Measurements from ENCODE around the gene ARHGAP6. TPM values are rescaled to one million over a fixed set of nuclear protein-coding genes. Genes with fewer than 3 reads are reported as not detected.

ARHGAP6 gene
- total RNA-seq, 4 donors from 2014 or later = 2.7 to 9.1 (median 4.3) TPM

- no peak for TF ChIP-seq CTCF (IDR thresholded peaks at IDR 0.05)
- TF ChIP-seq POLR2A (IDR thresholded peaks at IDR 0.05) = no peak
- intact Hi-C loops (cut with DNase I; ENCODE audit: low total_unique reads) = loop anchor here (2.0 to 10.0 kb wide), 2 partner anchors 387 to 631 kb away; no protein-coding TSS in a partner anchor
- WGBS, 2 donors = 25 to 26% methylated on average over 20 of the region's 20 CpGs
- no peak overlapping the region for H3K4me3 ChIP-seq (ENCODE audit: low read depth, poor library complexity, severe bottlenecking)
- DNase-seq (ENCODE audit: low spot score in 2 of 2) = peak in 1 of 2 donors; percentile 61
Observed at GRCh38 chrX:11143931-11144678, 521.6 kb downstream of the ARHGAP6 start.

- no peak overlapping the region for H3K4me3 ChIP-seq (ENCODE audit: low read depth, poor library complexity, severe bottlenecking)
Observed at GRCh38 chrX:11138498-11139390, 527.0 kb downstream of the ARHGAP6 start.

GRCh38 chrX:11137543-11138139 is 528.1 kb downstream of the ARHGAP6 start:
- intact Hi-C loops (cut with DNase I; ENCODE audit: low total_unique reads) = no loop called here
- no peak overlapping the region for H3K4me3 ChIP-seq (ENCODE audit: low read depth, poor library complexity, severe bottlenecking)
- no peak for DNase-seq (ENCODE audit: low spot score in 2 of 2)
- 24 to 28% methylated on average over 6 of the region's 6 CpGs for WGBS, 2 donors
- TF ChIP-seq POLR2A (IDR thresholded peaks at IDR 0.05) = no peak
- no peak for TF ChIP-seq CTCF (IDR thresholded peaks at IDR 0.05)

More at GRCh38 chrX:11138498-11139390, 527.0 kb downstream of the ARHGAP6 start:
- no peak for TF ChIP-seq CTCF (IDR thresholded peaks at IDR 0.05)
- no peak for TF ChIP-seq POLR2A (IDR thresholded peaks at IDR 0.05)
- WGBS, 2 donors = 73 to 84% methylated on average over 11 to 47 of the region's 56 CpGs
- no peak for DNase-seq (ENCODE audit: low spot score in 2 of 2)
- intact Hi-C loops (cut with DNase I; ENCODE audit: low total_unique reads) = no loop called here

- intact Hi-C loops (cut with DNase I; ENCODE audit: low total_unique reads) = no loop called here
- DNase-seq (ENCODE audit: low spot score in 2 of 2) = no peak
- no peak overlapping the region for H3K4me3 ChIP-seq (ENCODE audit: low read depth, poor library complexity, severe bottlenecking)
- TF ChIP-seq POLR2A (IDR thresholded peaks at IDR 0.05) (no peak), CTCF (IDR thresholded peaks at IDR 0.05) (no peak)
- WGBS, 2 donors = 42 to 62% methylated on average over 2 of the region's 2 CpGs
Observed at GRCh38 chrX:11135564-11136185, 530.0 kb downstream of the ARHGAP6 start.

GRCh38 chrX:11131146-11131545 is 534.6 kb downstream of the ARHGAP6 start:
- DNase-seq (ENCODE audit: low spot score in 2 of 2) = no peak
- intact Hi-C loops (cut with DNase I; ENCODE audit: low total_unique reads) = loop anchor here (5.0 kb wide), 1 partner anchor 939 kb away; no protein-coding TSS in a partner anchor
- no peak for TF ChIP-seq POLR2A (IDR thresholded peaks at IDR 0.05)
- TF ChIP-seq CTCF (IDR thresholded peaks at IDR 0.05) = no peak
- no peak overlapping the region for H3K4me3 ChIP-seq (ENCODE audit: low read depth, poor library complexity, severe bottlenecking)

All from lower leg skin (tissue), 4 donors.